Osteoblast (primary cell): ENCODE measurements around the gene RECK. TPM values are rescaled to one million over a fixed set of nuclear protein-coding genes. Genes with fewer than 3 reads are reported as not detected.
"Not testable (repeated sequence)": the region's sequence is repeated elsewhere in the genome, so short reads cannot be mapped to it uniquely, and the experiment has no call there.

ENCODE experiments used
- DNase-seq: peaks from one replicate; pipeline ENCODE4 v3.0.0; 2011; ENCODE audit warnings: low spot score, mixed read lengths; ENCODE audit not compliant: insufficient read length; ENCODE audit errors: missing footprints
- H2AFZ ChIP-seq: 2 replicates; pipeline ENCODE4 v1.6.0; 2011; ENCODE audit warnings: mild to moderate bottlenecking, low read length
- H3K27ac ChIP-seq: 2 replicates; pipeline ENCODE4 v1.5.1; 2011; ENCODE audit warnings: mild to moderate bottlenecking, low read depth, low read length, moderate library complexity
- H3K27me3 ChIP-seq: 2 replicates; pipeline ENCODE4 v1.6.0; 2012; ENCODE audit warnings: mild to moderate bottlenecking, control low read depth, inconsistent platforms, low read length, moderate library complexity; ENCODE audit not compliant: insufficient read depth
- H3K36me3 ChIP-seq: 2 replicates; pipeline ENCODE4 v1.5.1; 2011; ENCODE audit warnings: mild to moderate bottlenecking, low read length, control low read depth, moderate library complexity; ENCODE audit not compliant: insufficient read depth
- H3K4me1 ChIP-seq: 2 replicates; pipeline ENCODE4 v1.5.1; 2011; ENCODE audit warnings: mild to moderate bottlenecking, low read length, control low read depth, moderate library complexity; ENCODE audit not compliant: insufficient read depth
- H3K4me2 ChIP-seq: 2 replicates; pipeline ENCODE4 v1.6.0; 2011; ENCODE audit warnings: mild to moderate bottlenecking, low read length; ENCODE audit not compliant: insufficient read depth
- H3K4me3 ChIP-seq: fragments of 200-600 bp; sonication (generic); 3 replicates; pipeline ENCODE4 v1.5.1; 2012; ENCODE audit warnings: mild to moderate bottlenecking, low read length, inconsistent platforms; ENCODE audit not compliant: insufficient read depth
- H3K79me2 ChIP-seq: 2 replicates; pipeline ENCODE4 v1.6.0; 2012; ENCODE audit warnings: mild to moderate bottlenecking, low read length, control low read depth, inconsistent platforms; ENCODE audit not compliant: insufficient read depth
- H3K9me3 ChIP-seq: 2 replicates; pipeline ENCODE4 v1.5.1; 2011; ENCODE audit warnings: low read depth, low read length, control low read depth
- H4K20me1 ChIP-seq: 2 replicates; pipeline ENCODE4 v1.6.0; 2012; ENCODE audit warnings: mild to moderate bottlenecking, low read length, control low read depth; ENCODE audit not compliant: insufficient read depth
- total RNA-seq: library from RNA; depleted of rRNA; stranded (reverse); fragments of >200 nt; gene quantifications from 2 replicates; pipeline ENCODE4 v1.2.3, GENCODE V29; 2012
- TF ChIP-seq, protein P1 (sequence below): IDR thresholded peaks from 2 replicates; pipeline ENCODE4 v1.5.1; 2011; ENCODE audit warnings: mild to moderate bottlenecking, low read depth, low read length, moderate library complexity; ENCODE audit errors: extremely low read depth

RECK gene
- total RNA-seq, 1 donor: 31.5 TPM

DNA sequence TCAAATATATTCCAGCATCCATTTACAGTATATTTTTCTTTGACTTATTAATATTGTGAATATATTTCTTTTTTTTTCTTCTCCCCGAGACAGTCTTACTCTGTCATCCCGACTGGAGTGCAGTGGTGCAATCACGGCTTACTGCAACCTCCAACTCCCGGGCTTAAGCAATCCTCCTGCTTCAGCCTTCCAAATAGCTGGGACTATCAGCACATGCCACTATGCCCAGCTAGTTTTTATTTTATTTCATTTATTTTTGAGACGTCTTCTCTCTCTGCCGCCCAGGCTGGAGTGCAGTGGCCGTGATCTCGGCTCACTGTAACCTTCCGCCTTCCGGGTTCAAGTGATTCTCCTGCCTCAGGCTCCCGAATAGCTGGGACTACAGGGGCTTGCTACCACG, 92.4 kb downstream of the RECK start:
- no peaks in the 10 kb centered on the region for H3K79me2 ChIP-seq
- H4K20me1 ChIP-seq: no peaks in the 10 kb centered on the region
- H3K27ac ChIP-seq: no peak overlapping the region
- H3K4me2 ChIP-seq: no peak overlapping the region
- DNase-seq: no peak
- H3K9me3 ChIP-seq: no peaks in the 10 kb centered on the region
- H3K36me3 ChIP-seq: peaks cover 4% of the 10 kb centered on the region
- no peaks in the 10 kb centered on the region for H3K27me3 ChIP-seq
- H3K4me3 ChIP-seq: no peak overlapping the region
- no peaks in the 10 kb centered on the region for H3K4me1 ChIP-seq
- H2AFZ ChIP-seq: no peak overlapping the region
- TF ChIP-seq, protein P1, sequence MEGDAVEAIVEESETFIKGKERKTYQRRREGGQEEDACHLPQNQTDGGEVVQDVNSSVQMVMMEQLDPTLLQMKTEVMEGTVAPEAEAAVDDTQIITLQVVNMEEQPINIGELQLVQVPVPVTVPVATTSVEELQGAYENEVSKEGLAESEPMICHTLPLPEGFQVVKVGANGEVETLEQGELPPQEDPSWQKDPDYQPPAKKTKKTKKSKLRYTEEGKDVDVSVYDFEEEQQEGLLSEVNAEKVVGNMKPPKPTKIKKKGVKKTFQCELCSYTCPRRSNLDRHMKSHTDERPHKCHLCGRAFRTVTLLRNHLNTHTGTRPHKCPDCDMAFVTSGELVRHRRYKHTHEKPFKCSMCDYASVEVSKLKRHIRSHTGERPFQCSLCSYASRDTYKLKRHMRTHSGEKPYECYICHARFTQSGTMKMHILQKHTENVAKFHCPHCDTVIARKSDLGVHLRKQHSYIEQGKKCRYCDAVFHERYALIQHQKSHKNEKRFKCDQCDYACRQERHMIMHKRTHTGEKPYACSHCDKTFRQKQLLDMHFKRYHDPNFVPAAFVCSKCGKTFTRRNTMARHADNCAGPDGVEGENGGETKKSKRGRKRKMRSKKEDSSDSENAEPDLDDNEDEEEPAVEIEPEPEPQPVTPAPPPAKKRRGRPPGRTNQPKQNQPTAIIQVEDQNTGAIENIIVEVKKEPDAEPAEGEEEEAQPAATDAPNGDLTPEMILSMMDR: no peak

DNA sequence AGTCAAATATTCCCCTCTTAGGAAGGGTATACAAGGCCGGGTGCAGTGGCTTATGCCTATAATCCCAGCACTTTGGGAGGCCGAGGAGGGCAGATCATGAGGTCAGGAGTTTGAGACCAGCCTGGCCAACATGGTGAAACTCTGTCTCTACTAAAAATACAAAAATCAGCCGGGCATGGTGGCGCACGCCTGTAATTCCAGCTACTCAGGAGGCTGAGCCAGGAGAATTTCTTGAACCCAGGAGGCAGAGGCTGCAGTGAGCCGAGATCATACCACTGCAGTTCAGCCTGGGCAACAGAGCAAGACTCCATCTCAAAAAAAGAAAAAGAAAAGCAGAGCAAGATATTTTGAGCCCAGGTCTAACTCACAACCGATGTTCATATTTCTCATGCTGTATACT, 95.0 kb downstream of the RECK start:
- not testable (repeated sequence) for H3K27me3 ChIP-seq, H3K36me3 ChIP-seq, H3K79me2 ChIP-seq, H3K4me3 ChIP-seq, H4K20me1 ChIP-seq, H3K27ac ChIP-seq, H3K9me3 ChIP-seq, DNase-seq, H2AFZ ChIP-seq
- Histone ChIP-seq H3K4me1 (peaks cover 10% of the 10 kb centered on the region), H3K4me2 (peak overlapping the region; percentile 3)

DNA sequence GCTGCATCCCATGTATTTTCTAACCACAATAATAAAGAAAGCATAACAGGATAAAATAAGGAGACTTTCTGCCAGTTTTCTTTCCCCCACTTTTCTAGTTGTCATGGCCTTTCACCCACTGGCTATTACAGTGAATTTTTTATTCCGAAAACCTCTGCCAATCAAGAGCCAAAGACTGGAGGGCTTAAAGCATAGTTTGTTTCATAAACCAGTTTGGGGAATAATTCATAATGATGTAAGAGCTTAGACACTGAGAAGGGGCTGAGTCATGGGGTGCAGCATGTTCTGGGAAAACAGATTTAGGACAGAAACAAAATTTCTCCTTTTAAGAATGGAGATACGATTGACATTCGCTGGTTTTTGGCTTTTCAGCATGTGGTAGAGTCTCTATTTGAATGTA, 95.4 kb downstream of the RECK start:
- H3K79me2 ChIP-seq: peaks cover 2% of the 10 kb centered on the region
- peak; percentile 90 for DNase-seq
- TF ChIP-seq, protein P1: no peak
- no peaks in the 10 kb centered on the region for H3K9me3 ChIP-seq
- no peaks in the 10 kb centered on the region for H3K27me3 ChIP-seq
- peak overlapping the region; percentile 3 for H3K4me2 ChIP-seq
- H3K27ac ChIP-seq: no peak overlapping the region
- H4K20me1 ChIP-seq: no peaks in the 10 kb centered on the region
- no peaks in the 10 kb centered on the region for H3K36me3 ChIP-seq
- H3K4me3 ChIP-seq: no peak overlapping the region
- H3K4me1 ChIP-seq: peaks cover 10% of the 10 kb centered on the region
- H2AFZ ChIP-seq: no peak overlapping the region

DNA sequence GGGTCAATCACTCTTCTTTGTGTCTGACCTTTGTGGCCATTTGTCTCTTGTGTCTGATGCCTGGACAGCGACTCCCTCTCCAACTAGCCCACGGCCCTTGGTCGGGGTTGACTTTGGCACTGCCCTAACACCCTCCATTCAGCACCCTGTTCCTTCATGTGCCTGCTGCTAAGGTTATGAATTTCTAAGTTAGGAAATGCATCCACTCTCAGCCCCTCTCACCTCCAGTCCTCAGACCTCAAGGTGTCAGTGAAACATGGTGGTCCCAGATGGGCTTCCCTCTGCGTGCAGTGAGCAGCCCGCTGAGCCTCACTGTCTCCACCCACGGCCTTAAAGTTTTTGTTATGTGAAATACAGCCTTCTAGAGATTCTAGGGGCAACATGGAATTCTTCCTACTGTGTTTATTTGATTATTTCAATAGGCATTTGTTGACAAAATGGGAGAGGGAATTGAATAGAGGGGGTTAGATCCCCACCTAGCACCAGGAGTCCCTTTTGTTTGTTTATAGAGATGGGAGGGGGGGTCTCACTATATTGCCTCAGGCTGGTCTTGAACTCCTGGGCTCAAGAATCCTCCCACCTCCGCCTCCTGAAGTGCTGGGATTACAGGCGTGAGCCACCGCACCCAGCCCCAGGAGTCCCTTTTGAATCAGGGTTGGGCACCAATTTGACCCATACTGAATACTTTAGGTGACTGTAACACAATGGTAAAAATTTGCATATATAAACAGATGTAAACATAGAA, 98.2 kb downstream of the RECK start:
- Histone ChIP-seq H3K27me3 (no peaks in the 10 kb centered on the region), H3K9me3 (no peaks in the 10 kb centered on the region), H3K4me3 (no peak overlapping the region), H2AFZ (no peak overlapping the region), H4K20me1 (peaks cover 3% of the 10 kb centered on the region), H3K27ac (no peak overlapping the region), H3K4me2 (no peak overlapping the region), H3K4me1 (peaks cover 18% of the 10 kb centered on the region), H3K36me3 (no peaks in the 10 kb centered on the region), H3K79me2 (peaks cover 26% of the 10 kb centered on the region)
- TF ChIP-seq, protein P1: no peak
- DNase-seq: no peak
